ENCODE results near the gene SOHLH1.

Gene SOHLH1

GRCh38 chr9:135697226-135697625, 2.1 kb downstream of the SOHLH1 start:
- TF ChIP-seq SIN3A (IDR thresholded peaks at IDR 0.05; ENCODE audit: borderline replicate concordance, insufficient read depth, low read length) (no peak), FOXP2 (optimal IDR thresholded peaks at IDR 0.05; ENCODE audit: borderline replicate concordance, extremely low read depth, extremely low read length, insufficient read depth) (no peak), REST (IDR thresholded peaks at IDR 0.05; ENCODE audit: insufficient read depth in 1 of 2, low read depth in 2 of 2, low read length in 2 of 2) (no peak), TAF1 (IDR thresholded peaks at IDR 0.05; ENCODE audit: borderline replicate concordance, insufficient read depth, low read length) (no peak), POLR2AphosphoS5 (IDR thresholded peaks at IDR 0.05; ENCODE audit: low read depth, low read length) (no peak)

- TF ChIP-seq REST (IDR thresholded peaks at IDR 0.05; ENCODE audit: insufficient read depth in 1 of 2, low read depth in 2 of 2, low read length in 2 of 2) = no peak
- TF ChIP-seq FOXP2 (optimal IDR thresholded peaks at IDR 0.05; ENCODE audit: borderline replicate concordance, extremely low read depth, extremely low read length, insufficient read depth) = no peak
- TF ChIP-seq TAF1 (IDR thresholded peaks at IDR 0.05; ENCODE audit: borderline replicate concordance, insufficient read depth, low read length) = no peak
- TF ChIP-seq POLR2AphosphoS5 (IDR thresholded peaks at IDR 0.05; ENCODE audit: low read depth, low read length) = no peak
- TF ChIP-seq SIN3A (IDR thresholded peaks at IDR 0.05; ENCODE audit: borderline replicate concordance, insufficient read depth, low read length) = no peak
These were observed 2.8 kb downstream of the SOHLH1 start for GRCh38 chr9:135696446-135696845.

- TF ChIP-seq TAF1 (IDR thresholded peaks at IDR 0.05; ENCODE audit: borderline replicate concordance, insufficient read depth, low read length) (no peak), POLR2AphosphoS5 (IDR thresholded peaks at IDR 0.05; ENCODE audit: low read depth, low read length) (no peak), REST (IDR thresholded peaks at IDR 0.05; ENCODE audit: insufficient read depth in 1 of 2, low read depth in 2 of 2, low read length in 2 of 2) (no peak), SIN3A (IDR thresholded peaks at IDR 0.05; ENCODE audit: borderline replicate concordance, insufficient read depth, low read length) (no peak), FOXP2 (optimal IDR thresholded peaks at IDR 0.05; ENCODE audit: borderline replicate concordance, extremely low read depth, extremely low read length, insufficient read depth) (no peak)
These were observed 3.6 kb downstream of the SOHLH1 start for GRCh38 chr9:135695642-135696041.

- TF ChIP-seq REST (IDR thresholded peaks at IDR 0.05; ENCODE audit: insufficient read depth in 1 of 2, low read depth in 2 of 2, low read length in 2 of 2) = no peak
- TF ChIP-seq TAF1 (IDR thresholded peaks at IDR 0.05; ENCODE audit: borderline replicate concordance, insufficient read depth, low read length) = no peak
- TF ChIP-seq FOXP2 (optimal IDR thresholded peaks at IDR 0.05; ENCODE audit: borderline replicate concordance, extremely low read depth, extremely low read length, insufficient read depth) = no peak
- TF ChIP-seq POLR2AphosphoS5 (IDR thresholded peaks at IDR 0.05; ENCODE audit: low read depth, low read length) = no peak
- TF ChIP-seq SIN3A (IDR thresholded peaks at IDR 0.05; ENCODE audit: borderline replicate concordance, insufficient read depth, low read length) = no peak
These were observed 4.2 kb downstream of the SOHLH1 start for GRCh38 chr9:135695036-135695435.

GRCh38 chr9:135694414-135694813, 4.9 kb downstream of the SOHLH1 start:
- TF ChIP-seq FOXP2 (optimal IDR thresholded peaks at IDR 0.05; ENCODE audit: borderline replicate concordance, extremely low read depth, extremely low read length, insufficient read depth) (no peak), SIN3A (IDR thresholded peaks at IDR 0.05; ENCODE audit: borderline replicate concordance, insufficient read depth, low read length) (no peak), TAF1 (IDR thresholded peaks at IDR 0.05; ENCODE audit: borderline replicate concordance, insufficient read depth, low read length) (no peak), REST (IDR thresholded peaks at IDR 0.05; ENCODE audit: insufficient read depth in 1 of 2, low read depth in 2 of 2, low read length in 2 of 2) (no peak), POLR2AphosphoS5 (IDR thresholded peaks at IDR 0.05; ENCODE audit: low read depth, low read length) (no peak)

Measured in PFSK-1 (cell line).